Activated CD8-positive, alpha-beta T cell treated with anti-CD3 and anti-CD28 coated beads for 36 hours (primary cell): Measurements from ENCODE around the gene P2RY2. TPM values are rescaled to one million over a fixed set of nuclear protein-coding genes. Genes with fewer than 3 reads are reported as not detected.

Source experiments
- ATAC-seq: fragments of 200-7000 bp; cut with Tn5 transposase; one replicate; pipeline ENCODE4 v1.10.0; 2021; ENCODE audit warnings: mild to moderate bottlenecking, moderate library complexity
- CTCF ChIA-PET: fragments of 350-600 bp; sonication (Branson Sonifier 250); formaldehyde crosslinking; loops from one replicate; lab custom pipeline; 2021; ENCODE audit warnings: antibody characterized with exemption; lab: Charles Lee
- POLR2A ChIA-PET: fragments of 350-600 bp; sonication (Branson Sonifier 250); formaldehyde crosslinking; loops from one replicate; lab custom pipeline; 2021; ENCODE audit warnings: antibody characterized with exemption; lab: Charles Lee
- DNase-seq: peaks from one replicate; pipeline ENCODE4 v3.0.0-alpha.2; 2020
- H3K27ac Mint-ChIP-seq: one replicate; pipeline ENCODE4 v1.8.0; 2021; ENCODE audit warnings: mild to moderate bottlenecking, mixed read lengths
- H3K27me3 Mint-ChIP-seq: one replicate; pipeline ENCODE4 v1.8.0; 2021; ENCODE audit warnings: mixed read lengths
- H3K36me3 Mint-ChIP-seq: one replicate; pipeline ENCODE4 v1.8.0; 2021; ENCODE audit warnings: low read depth, mixed read lengths
- H3K4me1 Mint-ChIP-seq: one replicate; pipeline ENCODE4 v1.8.0; 2021; ENCODE audit warnings: low read depth, mixed read lengths
- H3K4me3 Mint-ChIP-seq: one replicate; pipeline ENCODE4 v1.8.0; 2021; ENCODE audit warnings: mild to moderate bottlenecking, moderate library complexity, mixed read lengths
- H3K9me3 Mint-ChIP-seq: one replicate; pipeline ENCODE4 v1.8.0; 2021; ENCODE audit warnings: mixed read lengths
- CTCF ChIP-seq: fragments of 200-600 bp; IDR thresholded peaks from one replicate; pipeline ENCODE4 v1.8.0; 2022; ENCODE audit warnings: antibody characterized with exemption, mild to moderate bottlenecking
- intact Hi-C: fragments of 100-400 bp; cut with micrococcal nuclease; formaldehyde crosslinking; loops from one replicate; pipeline ENCODE4 v1.10.0; 2022
- total RNA-seq, 2 experiments: library from RNA; stranded (reverse); gene quantifications; one replicate each; pipeline ENCODE4 v1.2.3, GENCODE V29; 2021

Gene P2RY2
- total RNA-seq, 2 experiments from 2014 or later = not detected

GRCh38 chr11:73178681-73179080 lies 39.4 kb upstream of the P2RY2 start:
- H3K27me3 Mint-ChIP-seq = no peaks in the 10 kb centered on the region
- no peaks in the 10 kb centered on the region for H3K4me1 Mint-ChIP-seq
- no peak overlapping the region for H3K27ac Mint-ChIP-seq
- no peak overlapping the region for H3K4me3 Mint-ChIP-seq
- no peaks in the 10 kb centered on the region for H3K9me3 Mint-ChIP-seq
- ATAC-seq (no peak), DNase-seq (no peak)
- H3K36me3 Mint-ChIP-seq = no peaks in the 10 kb centered on the region
- TF ChIP-seq CTCF = no peak
- CTCF ChIA-PET = interaction anchor here (0.5 to 5.8 kb wide), 33 partner anchors 12 to 481 kb away, joined by 3 to 68 read pairs (median 5); partner anchors contain the start of gene FCHSD2
- intact Hi-C loops = loop anchor here (10.0 kb wide), 1 partner anchor 254 kb away; no protein-coding TSS in a partner anchor
- POLR2A ChIA-PET = interaction anchor here (0.6 to 1.0 kb wide), 2 partner anchors 365 to 581 kb away, joined by 3 read pairs; no protein-coding TSS in a partner anchor

GRCh38 chr11:73182824-73183321 lies 35.2 kb upstream of the P2RY2 start:
- Mint-ChIP-seq H3K36me3 (no peaks in the 10 kb centered on the region), H3K4me1 (peaks cover 3% of the 10 kb centered on the region), H3K4me3 (no peak overlapping the region), H3K27ac (no peak overlapping the region), H3K9me3 (no peaks in the 10 kb centered on the region), H3K27me3 (peaks cover 7% of the 10 kb centered on the region)
- POLR2A ChIA-PET = interaction anchor here (0.8 kb wide), 1 partner anchor 35 kb away, joined by 3 read pairs; no protein-coding TSS in a partner anchor
- intact Hi-C loops = loop anchor here (10.0 kb wide), 2 partner anchors 112 to 348 kb away; no protein-coding TSS in a partner anchor
- ATAC-seq = no peak
- TF ChIP-seq CTCF = no peak
- CTCF ChIA-PET = interaction anchor here (0.9 to 4.7 kb wide), 2 partner anchors 60 to 106 kb away, joined by 4 to 39 read pairs; no protein-coding TSS in a partner anchor
- DNase-seq = no peak

GRCh38 chr11:73184953-73185671 lies 33.0 kb upstream of the P2RY2 start:
- TF ChIP-seq CTCF = peak; percentile 96
- peak overlapping the region; percentile 11 for H3K4me3 Mint-ChIP-seq
- intact Hi-C loops = loop anchor here (10.0 kb wide), 2 partner anchors 110 to 350 kb away; no protein-coding TSS in a partner anchor
- no peaks in the 10 kb centered on the region for H3K9me3 Mint-ChIP-seq
- ChIA-PET POLR2A (no interaction called here), CTCF (interaction anchor here (0.6 to 4.7 kb wide), 21 partner anchors 14 to 460 kb away, joined by 3 to 39 read pairs (median 4); no protein-coding TSS in a partner anchor)
- H3K27ac Mint-ChIP-seq = no peak overlapping the region
- peak; percentile 74 for DNase-seq
- H3K27me3 Mint-ChIP-seq = peaks cover 7% of the 10 kb centered on the region
- peaks cover 3% of the 10 kb centered on the region for H3K4me1 Mint-ChIP-seq
- no peaks in the 10 kb centered on the region for H3K36me3 Mint-ChIP-seq
- ATAC-seq = peak; percentile 97

- Mint-ChIP-seq H3K27me3 (peaks cover 7% of the 10 kb centered on the region), H3K27ac (no peak overlapping the region), H3K4me1 (peaks cover 3% of the 10 kb centered on the region), H3K36me3 (no peaks in the 10 kb centered on the region), H3K4me3 (no peak overlapping the region), H3K9me3 (no peaks in the 10 kb centered on the region)
- no peak for TF ChIP-seq CTCF
- intact Hi-C loops = loop anchor here (10.0 kb wide), 2 partner anchors 109 to 351 kb away; no protein-coding TSS in a partner anchor
- ChIA-PET CTCF (interaction anchor here (0.6 to 4.7 kb wide), 20 partner anchors 8 to 340 kb away, joined by 3 to 39 read pairs (median 4); no protein-coding TSS in a partner anchor), POLR2A (no interaction called here)
- DNase-seq = no peak
- no peak for ATAC-seq
Measured at GRCh38 chr11:73185680-73186293, 32.3 kb upstream of the P2RY2 start.
